Activated naive CD8-positive, alpha-beta T cell treated with anti-CD3 and anti-CD28 coated beads, Interleukin-2, amount 50 U/mL, for 16 hours (primary cell): Measurements from ENCODE around the gene TAF9.
"Not testable (repeated sequence)": the region's sequence is repeated elsewhere in the genome, so short reads cannot be mapped to it uniquely, and the experiment has no call there.

Source experiments
- DNase-seq: peaks from one replicate; pipeline ENCODE4 v3.0.0-alpha.2; 2020; ENCODE audit warnings: low read depth, low spot score

Gene TAF9

GRCh38 chr5:69335341-69335935 is 33.9 kb downstream of the TAF9 start:
- DNase-seq, result no peak

GRCh38 chr5:69334793-69335268 is 34.5 kb downstream of the TAF9 start:
- peak; percentile 43 for DNase-seq

- DNase-seq, result not testable (repeated sequence)
Observed at GRCh38 chr5:69333668-69334315, 35.5 kb downstream of the TAF9 start.

DNA sequence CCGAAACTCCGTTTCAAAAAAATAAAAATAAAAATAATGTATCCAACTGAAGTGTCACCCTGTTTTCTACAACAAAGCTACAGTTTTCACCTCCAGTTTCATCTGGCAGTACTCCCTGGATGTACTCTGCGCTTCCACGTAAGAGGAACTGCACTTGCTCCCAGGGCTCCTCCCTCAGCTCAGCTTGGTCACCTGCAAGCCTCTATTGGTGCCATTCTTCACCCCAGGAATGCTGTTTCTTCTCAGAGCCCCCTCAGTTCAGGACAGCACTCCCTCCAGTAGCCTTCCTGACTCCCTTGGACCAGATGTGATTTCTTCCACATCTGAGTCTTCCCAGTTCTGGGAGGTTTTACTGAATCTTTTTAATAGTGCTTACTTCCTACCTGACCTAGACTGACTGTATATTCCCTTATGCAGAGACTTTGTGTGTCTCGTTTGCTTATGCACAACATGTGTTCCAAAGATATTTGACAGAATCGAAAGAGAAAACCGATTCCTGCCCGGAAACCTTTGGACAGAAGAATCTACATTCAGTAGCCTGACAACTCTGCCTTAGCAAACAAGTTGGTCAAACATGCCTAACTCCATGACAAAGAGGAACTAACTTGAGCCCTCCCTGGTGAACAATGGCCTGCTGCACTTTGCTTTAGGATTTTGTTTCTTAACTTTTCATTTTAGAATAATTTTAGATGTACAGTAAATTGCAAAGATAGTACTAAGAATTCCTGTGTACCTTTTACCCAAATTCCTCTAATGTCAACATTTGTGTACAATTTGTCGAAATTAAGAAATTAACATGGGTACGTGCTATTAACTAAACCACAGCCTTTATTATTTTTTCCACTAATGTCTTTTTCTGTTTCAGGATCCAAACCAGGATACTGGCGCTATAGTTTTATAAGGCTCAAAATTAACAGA is 37.5 kb downstream of the TAF9 start:
- DNase-seq, result no peak

DNA sequence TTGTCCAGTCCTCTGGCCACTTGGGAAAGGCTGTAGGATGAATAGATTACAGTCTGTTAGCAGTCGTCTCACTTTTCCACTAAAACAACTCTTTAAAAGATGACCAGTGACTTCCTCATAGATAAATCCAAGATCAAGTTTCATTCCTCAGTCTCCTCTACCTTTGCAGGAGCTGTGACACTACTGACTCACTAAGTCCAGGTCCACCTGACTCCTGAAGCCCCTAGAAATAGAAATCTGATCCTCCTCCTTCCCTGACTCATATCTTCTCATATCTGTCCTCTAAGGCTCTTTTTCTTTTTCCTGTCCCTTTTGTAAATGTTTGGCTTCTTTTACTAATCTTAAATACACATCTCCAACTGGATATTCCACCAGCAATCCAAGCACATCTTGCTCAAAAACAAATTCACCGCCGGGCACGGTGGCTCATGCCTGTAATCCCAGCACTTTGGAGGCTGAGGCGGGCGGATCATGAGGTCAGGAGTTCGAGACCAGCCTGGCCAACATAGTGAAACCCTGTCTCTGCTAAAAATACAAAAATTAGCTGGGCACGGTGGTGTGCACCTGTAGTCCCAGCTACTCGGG is 39.3 kb downstream of the TAF9 start:
- no peak for DNase-seq

- no peak for DNase-seq
Observed at GRCh38 chr5:69326365-69326764, 43.0 kb downstream of the TAF9 start.

GRCh38 chr5:69317391-69317790 is 51.9 kb downstream of the TAF9 start:
- no peak for DNase-seq

GRCh38 chr5:69315972-69316371 is 53.3 kb downstream of the TAF9 start:
- no peak for DNase-seq
